ENCODE results near the gene PTPRD. TPM values are rescaled to one million over a fixed set of nuclear protein-coding genes. Genes with fewer than 3 reads are reported as not detected.

Gene PTPRD
- total RNA-seq, 2 donors from 2014 or later, result 97.4 to 101 TPM

GRCh38 chr9:9792144-9792857, 820.5 kb downstream of the PTPRD start:
- H3K27me3 ChIP-seq (ENCODE audit: control insufficient read depth, insufficient read depth, low read length, poor library complexity, severe bottlenecking), result no peaks in the 10 kb centered on the region
- Mint-ChIP-seq H3K36me3 (ENCODE audit: low read depth) (no peaks in the 10 kb centered on the region), H3K9me3 (no peaks in the 10 kb centered on the region), H3K27ac (no peak overlapping the region), H3K27me3 (ENCODE audit: insufficient read depth) (no peaks in the 10 kb centered on the region), H3K4me3 (no peak overlapping the region), H3K4me1 (peaks cover 7% of the 10 kb centered on the region)
- DNase-seq, result no peak
- H3K4me3 ChIP-seq (ENCODE audit: low read length), result no peak overlapping the region
- H3K9me3 ChIP-seq (ENCODE audit: control insufficient read depth, low read length), result no peaks in the 10 kb centered on the region
- no peak overlapping the region for H3K27ac ChIP-seq (ENCODE audit: low read depth, low read length)
- H3K36me3 ChIP-seq (ENCODE audit: control insufficient read depth, insufficient read depth, low read length), result no peaks in the 10 kb centered on the region
- H3K4me1 ChIP-seq (ENCODE audit: control insufficient read depth, insufficient read depth, low read length), result no peaks in the 10 kb centered on the region
- no peak for TF ChIP-seq CTCF (conservative IDR thresholded peaks at IDR 0.05)
- no peak overlapping the region for H3K9ac ChIP-seq (ENCODE audit: extremely low read depth, low read length, poor library complexity, severe bottlenecking)
- WGBS, 2 experiments (ENCODE audit: insufficient coverage in 1 of 2, insufficient read length in 1 of 2), result 100% methylated on average over 1 of the region's 1 CpG; no CpG with 5 or more reads in 1 of the 2 experiments

GRCh38 chr9:9791611-9792010, 821.2 kb downstream of the PTPRD start:
- 75% methylated on average over 1 of the region's 1 CpG; no CpG with 5 or more reads in 1 of the 2 experiments for WGBS, 2 experiments (ENCODE audit: insufficient coverage in 1 of 2, insufficient read length in 1 of 2)
- Histone ChIP-seq H3K9ac (ENCODE audit: extremely low read depth, low read length, poor library complexity, severe bottlenecking) (no peak overlapping the region), H3K27me3 (ENCODE audit: control insufficient read depth, insufficient read depth, low read length, poor library complexity, severe bottlenecking) (no peaks in the 10 kb centered on the region), H3K4me3 (ENCODE audit: low read length) (no peak overlapping the region), H3K4me1 (ENCODE audit: control insufficient read depth, insufficient read depth, low read length) (no peaks in the 10 kb centered on the region), H3K36me3 (ENCODE audit: control insufficient read depth, insufficient read depth, low read length) (no peaks in the 10 kb centered on the region), H3K27ac (ENCODE audit: low read depth, low read length) (no peak overlapping the region), H3K9me3 (ENCODE audit: control insufficient read depth, low read length) (no peaks in the 10 kb centered on the region)
- H3K36me3 Mint-ChIP-seq (ENCODE audit: low read depth), result no peaks in the 10 kb centered on the region
- no peaks in the 10 kb centered on the region for H3K9me3 Mint-ChIP-seq
- H3K4me3 Mint-ChIP-seq, result no peak overlapping the region
- peak; percentile 36 for TF ChIP-seq CTCF (conservative IDR thresholded peaks at IDR 0.05)
- no peak overlapping the region for H3K27ac Mint-ChIP-seq
- H3K27me3 Mint-ChIP-seq (ENCODE audit: insufficient read depth), result no peaks in the 10 kb centered on the region
- peaks cover 7% of the 10 kb centered on the region for H3K4me1 Mint-ChIP-seq
- no peak for DNase-seq

GRCh38 chr9:9790216-9790872, 822.5 kb downstream of the PTPRD start:
- H3K27ac ChIP-seq (ENCODE audit: low read depth, low read length), result no peak overlapping the region
- TF ChIP-seq CTCF (conservative IDR thresholded peaks at IDR 0.05), result peak; percentile 91
- peaks cover 3% of the 10 kb centered on the region for H3K4me1 Mint-ChIP-seq
- no peak overlapping the region for H3K4me3 Mint-ChIP-seq
- no peak overlapping the region for H3K9ac ChIP-seq (ENCODE audit: extremely low read depth, low read length, poor library complexity, severe bottlenecking)
- H3K9me3 Mint-ChIP-seq, result no peaks in the 10 kb centered on the region
- no peaks in the 10 kb centered on the region for H3K27me3 ChIP-seq (ENCODE audit: control insufficient read depth, insufficient read depth, low read length, poor library complexity, severe bottlenecking)
- no peaks in the 10 kb centered on the region for H3K4me1 ChIP-seq (ENCODE audit: control insufficient read depth, insufficient read depth, low read length)
- H3K36me3 ChIP-seq (ENCODE audit: control insufficient read depth, insufficient read depth, low read length), result no peaks in the 10 kb centered on the region
- H3K9me3 ChIP-seq (ENCODE audit: control insufficient read depth, low read length), result no peaks in the 10 kb centered on the region
- H3K27me3 Mint-ChIP-seq (ENCODE audit: insufficient read depth), result no peaks in the 10 kb centered on the region
- peak; percentile 65 for DNase-seq
- 37% methylated on average over 1 of the region's 1 CpG; no CpG with 5 or more reads in 1 of the 2 experiments for WGBS, 2 experiments (ENCODE audit: insufficient coverage in 1 of 2, insufficient read length in 1 of 2)
- H3K36me3 Mint-ChIP-seq (ENCODE audit: low read depth), result no peaks in the 10 kb centered on the region
- H3K27ac Mint-ChIP-seq, result no peak overlapping the region
- H3K4me3 ChIP-seq (ENCODE audit: low read length), result no peak overlapping the region

Data from endodermal cell (in vitro differentiated cells).